Effector memory CD4-positive, alpha-beta T cell (primary cell): Measurements from ENCODE around the gene CLSTN1.
A peak's percentile ranks its signal among the peaks of the same experiment; 100 is the strongest.

Experiments
- DNase-seq, 3 donors: peaks; one replicate each; pipeline ENCODE4 v3.0.0-alpha.2; 2020
- H3K27ac ChIP-seq: 2 replicates; pipeline ENCODE4 v1.7.0; 2013; ENCODE audit warnings: mild to moderate bottlenecking, low read length, moderate library complexity; ENCODE audit not compliant: insufficient read depth, poor library complexity, severe bottlenecking
- H3K27me3 ChIP-seq: replicated peaks from 2 replicates; pipeline ENCODE4 v1.7.0; 2013; ENCODE audit warnings: mild to moderate bottlenecking, low read length; ENCODE audit not compliant: insufficient read depth, control insufficient read depth, poor library complexity, severe bottlenecking
- H3K36me3 ChIP-seq: 2 replicates; pipeline ENCODE4 v1.7.0; 2013; ENCODE audit warnings: mild to moderate bottlenecking, low read length, moderate library complexity; ENCODE audit not compliant: control insufficient read depth, insufficient read depth
- H3K4me1 ChIP-seq: 2 replicates; pipeline ENCODE4 v1.7.0; 2013; ENCODE audit warnings: low read length, mild to moderate bottlenecking; ENCODE audit not compliant: control insufficient read depth, insufficient read depth, poor library complexity, severe bottlenecking
- H3K4me3 ChIP-seq: 2 replicates; pipeline ENCODE4 v1.7.0; 2013; ENCODE audit warnings: low read length, low read depth, mild to moderate bottlenecking; ENCODE audit not compliant: insufficient read depth, poor library complexity, severe bottlenecking
- H3K9me3 ChIP-seq: 2 replicates; pipeline ENCODE4 v1.7.0; 2013; ENCODE audit warnings: mild to moderate bottlenecking, low read length, moderate library complexity; ENCODE audit not compliant: control insufficient read depth

The CLSTN1 gene

DNA sequence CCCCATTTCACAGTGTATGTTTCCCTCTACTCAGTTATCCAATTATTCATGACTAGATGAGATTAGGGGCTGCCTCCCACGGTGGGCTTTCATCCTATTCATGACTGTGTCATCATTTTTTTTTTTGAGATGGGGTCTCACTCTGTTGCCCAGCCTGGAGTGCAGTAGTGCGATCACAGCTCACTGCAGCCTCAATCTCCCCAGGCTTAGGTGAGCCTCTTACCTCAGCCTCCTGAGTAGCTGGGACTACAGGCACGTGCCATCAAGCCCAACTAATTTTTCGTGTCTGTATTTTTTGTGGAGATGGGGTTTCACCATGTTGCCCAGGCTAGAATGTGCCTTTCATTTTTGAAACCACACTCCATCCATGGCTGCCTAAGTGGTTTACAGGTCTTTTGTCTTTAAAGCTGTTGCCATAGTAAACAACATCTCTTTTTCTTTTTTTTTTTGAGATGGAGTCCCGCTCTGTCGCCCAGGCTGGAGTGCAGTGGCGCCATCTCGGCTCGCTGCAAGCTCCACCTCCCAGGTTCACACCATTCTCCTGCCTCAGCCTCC, 112.2 kb downstream of the CLSTN1 start:
- no peak overlapping the region for H3K4me3 ChIP-seq
- no peaks in the 10 kb centered on the region for H3K27me3 ChIP-seq
- H3K36me3 ChIP-seq, result peaks cover 43% of the 10 kb centered on the region
- peaks cover 34% of the 10 kb centered on the region for H3K4me1 ChIP-seq
- DNase-seq, result no peak
- H3K27ac ChIP-seq, result peak overlapping the region; percentile 7
- no peaks in the 10 kb centered on the region for H3K9me3 ChIP-seq

DNA sequence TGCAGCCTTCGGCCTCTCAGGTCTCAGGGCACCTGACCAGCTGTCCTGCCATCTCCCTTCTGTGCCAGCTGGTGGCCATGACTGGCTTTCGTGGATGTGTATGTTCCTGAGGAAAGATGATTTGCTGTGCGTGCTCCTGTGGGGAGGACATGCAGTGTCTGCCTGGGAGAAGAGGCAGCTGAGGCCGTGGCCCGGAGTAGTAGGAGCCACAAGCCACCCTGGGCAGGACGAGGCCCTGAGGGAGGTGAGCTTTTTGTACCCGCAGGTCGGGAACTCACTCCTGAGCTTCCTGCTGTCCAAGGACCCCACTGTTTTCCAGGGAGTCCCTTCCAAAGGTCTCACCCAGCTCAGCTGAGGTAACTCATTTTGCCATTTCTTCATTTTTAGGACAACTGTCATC, 113.7 kb downstream of the CLSTN1 start:
- DNase-seq, result no peak
- peaks cover 33% of the 10 kb centered on the region for H3K36me3 ChIP-seq
- H3K4me3 ChIP-seq, result no peak overlapping the region
- no peaks in the 10 kb centered on the region for H3K27me3 ChIP-seq
- peak overlapping the region; percentile 5 for H3K27ac ChIP-seq
- no peaks in the 10 kb centered on the region for H3K9me3 ChIP-seq
- peaks cover 23% of the 10 kb centered on the region for H3K4me1 ChIP-seq

GRCh38 chr1:9706178-9706577, 117.6 kb downstream of the CLSTN1 start:
- Histone ChIP-seq H3K36me3 (peaks cover 16% of the 10 kb centered on the region), H3K4me1 (peaks cover 29% of the 10 kb centered on the region), H3K27ac (no peak overlapping the region), H3K27me3 (no peaks in the 10 kb centered on the region), H3K4me3 (no peak overlapping the region), H3K9me3 (no peaks in the 10 kb centered on the region)
- no peak for DNase-seq

DNA sequence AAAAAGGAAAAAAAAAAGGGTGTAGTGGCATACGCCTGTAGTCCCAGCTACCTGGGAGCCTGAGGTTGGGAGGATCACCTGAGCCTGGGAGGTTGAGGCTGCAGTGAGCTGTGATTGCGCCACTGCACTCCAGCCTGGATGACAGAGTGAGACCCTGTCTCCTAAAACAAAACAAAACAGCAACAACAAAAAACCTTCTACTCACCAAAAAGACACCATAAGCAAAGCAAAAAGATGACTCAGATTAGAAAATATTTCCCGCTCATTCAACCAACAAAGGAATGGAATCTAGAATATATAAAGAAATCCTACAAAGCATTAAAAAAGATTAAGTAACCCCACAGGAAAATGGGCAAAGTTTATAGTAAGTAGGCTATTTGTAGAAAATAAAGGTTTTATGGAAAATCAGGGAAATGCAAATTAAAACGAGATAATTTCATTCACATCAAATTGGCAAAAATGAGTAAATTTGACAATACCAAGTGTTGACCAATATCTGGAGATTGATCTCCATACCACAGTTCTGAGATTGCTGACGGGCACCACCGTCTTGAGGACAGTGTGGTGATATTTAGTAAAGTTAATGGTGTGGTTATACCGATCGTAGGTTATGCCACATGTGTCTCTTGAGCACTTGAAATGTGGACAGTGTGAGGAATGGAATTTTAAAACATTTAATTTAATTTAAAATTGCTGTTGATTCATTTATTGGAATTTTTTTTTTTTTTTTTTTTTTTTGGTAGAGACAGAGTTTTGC, 118.2 kb downstream of the CLSTN1 start:
- Histone ChIP-seq H3K36me3 (peaks cover 15% of the 10 kb centered on the region), H3K4me3 (no peak overlapping the region), H3K27me3 (no peaks in the 10 kb centered on the region), H3K9me3 (no peaks in the 10 kb centered on the region), H3K27ac (peak overlapping the region; percentile 21), H3K4me1 (peaks cover 29% of the 10 kb centered on the region)
- no peak for DNase-seq

GRCh38 chr1:9703681-9704080, 120.1 kb downstream of the CLSTN1 start:
- peaks cover 29% of the 10 kb centered on the region for H3K4me1 ChIP-seq
- H3K4me3 ChIP-seq, result no peak overlapping the region
- H3K9me3 ChIP-seq, result no peaks in the 10 kb centered on the region
- H3K27ac ChIP-seq, result peak overlapping the region; percentile 14
- no peaks in the 10 kb centered on the region for H3K27me3 ChIP-seq
- H3K36me3 ChIP-seq, result peaks cover 10% of the 10 kb centered on the region
- no peak for DNase-seq

- DNase-seq, result no peak
- Histone ChIP-seq H3K27ac (peak overlapping the region; percentile 23), H3K4me3 (no peak overlapping the region), H3K4me1 (peaks cover 29% of the 10 kb centered on the region), H3K27me3 (no peaks in the 10 kb centered on the region), H3K9me3 (no peaks in the 10 kb centered on the region), H3K36me3 (peaks cover 13% of the 10 kb centered on the region)
Observed at GRCh38 chr1:9703165-9703509, 120.6 kb downstream of the CLSTN1 start.

GRCh38 chr1:9701665-9702064, 122.1 kb downstream of the CLSTN1 start:
- Histone ChIP-seq H3K27ac (no peak overlapping the region), H3K9me3 (no peaks in the 10 kb centered on the region), H3K36me3 (peaks cover 14% of the 10 kb centered on the region), H3K4me3 (no peak overlapping the region), H3K27me3 (no peaks in the 10 kb centered on the region), H3K4me1 (peaks cover 29% of the 10 kb centered on the region)
- no peak for DNase-seq

DNA sequence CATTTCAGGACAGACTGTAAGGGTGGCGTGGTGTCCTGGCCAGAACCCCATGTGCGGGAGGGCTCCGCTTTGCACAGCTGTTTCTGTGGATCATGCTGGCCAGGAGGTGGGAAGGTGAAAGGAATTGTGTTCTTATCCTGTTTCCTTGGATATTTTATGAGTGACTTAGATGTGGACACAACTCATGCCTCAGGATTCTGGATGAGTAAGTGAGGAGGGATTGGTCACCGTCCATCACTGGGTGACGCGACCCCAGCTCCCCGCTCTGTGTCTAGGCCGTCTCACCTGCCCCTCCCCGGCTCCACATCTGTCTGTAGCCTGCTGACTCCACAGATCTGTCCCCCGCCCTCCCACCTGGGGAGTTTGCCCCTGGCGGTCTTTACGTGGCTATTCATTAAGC, 123.4 kb downstream of the CLSTN1 start:
- Histone ChIP-seq H3K4me3 (no peak overlapping the region), H3K27me3 (no peaks in the 10 kb centered on the region), H3K27ac (no peak overlapping the region), H3K9me3 (no peaks in the 10 kb centered on the region), H3K36me3 (peaks cover 14% of the 10 kb centered on the region), H3K4me1 (peaks cover 28% of the 10 kb centered on the region)
- DNase-seq, result no peak

- Histone ChIP-seq H3K9me3 (no peaks in the 10 kb centered on the region), H3K27ac (no peak overlapping the region), H3K27me3 (no peaks in the 10 kb centered on the region), H3K4me3 (no peak overlapping the region), H3K36me3 (peaks cover 14% of the 10 kb centered on the region), H3K4me1 (peaks cover 18% of the 10 kb centered on the region)
- no peak for DNase-seq
Observed at GRCh38 chr1:9699361-9699760, 124.4 kb downstream of the CLSTN1 start.

DNA sequence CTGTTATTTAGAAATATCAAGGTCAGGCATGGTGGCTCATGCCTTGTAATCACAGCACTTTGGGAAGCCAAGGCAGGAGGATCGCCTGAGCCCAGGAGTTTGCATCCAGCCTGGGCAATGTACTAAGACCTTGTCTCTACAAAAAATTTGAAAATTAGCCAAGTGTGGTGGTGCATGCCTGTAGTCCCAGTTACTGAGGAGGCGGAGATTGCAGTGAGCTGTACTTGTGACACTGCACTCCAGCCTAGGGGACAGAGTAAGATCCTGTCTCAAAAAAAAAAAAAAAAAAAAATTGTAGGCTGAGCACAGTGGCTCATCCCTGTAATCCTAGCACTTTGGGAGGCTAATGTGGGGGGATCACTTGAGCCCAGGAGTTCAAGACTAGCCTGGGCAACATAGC, 127.0 kb downstream of the CLSTN1 start:
- H3K36me3 ChIP-seq, result peaks cover 35% of the 10 kb centered on the region
- peaks cover 8% of the 10 kb centered on the region for H3K4me1 ChIP-seq
- no peak overlapping the region for H3K27ac ChIP-seq
- H3K27me3 ChIP-seq, result no peaks in the 10 kb centered on the region
- H3K9me3 ChIP-seq, result no peaks in the 10 kb centered on the region
- no peak for DNase-seq
- no peak overlapping the region for H3K4me3 ChIP-seq
